MM.1S (cell line): ENCODE measurements around the gene CALCOCO2.
"Not testable (repeated sequence)": the region's sequence is repeated elsewhere in the genome, so short reads cannot be mapped to it uniquely, and the experiment has no call there.

ENCODE experiments used
- CTCF ChIP-seq: fragments of 300-600 bp; sonication (generic); IDR thresholded peaks from 2 replicates; pipeline ENCODE4 v1.5.1; 2016; ENCODE audit warnings: antibody characterized with exemption, low read length, mixed read lengths
- EZH2 ChIP-seq: fragments of 300-600 bp; sonication (generic); optimal IDR thresholded peaks from 2 replicates; pipeline ENCODE3; 2017; ENCODE audit warnings: low read depth, mild to moderate bottlenecking, antibody characterized with exemption, low read length, mixed read lengths

- TF ChIP-seq EZH2, CTCF: not testable (repeated sequence)
Measured at GRCh38 chr17:48872409-48872808, 41.6 kb downstream of the CALCOCO2 start.
